Placental epithelial cell (primary cell): ENCODE data around the gene SLITRK6. TPM values are rescaled to one million over a fixed set of nuclear protein-coding genes. Genes with fewer than 3 reads are reported as not detected.

Experiments used
- total RNA-seq: library from RNA; depleted of rRNA; stranded (reverse); fragments of >200 nt; gene quantifications from 2 replicates; pipeline ENCODE4 v1.2.3, GENCODE V29; 2012

The SLITRK6 gene, protein sequence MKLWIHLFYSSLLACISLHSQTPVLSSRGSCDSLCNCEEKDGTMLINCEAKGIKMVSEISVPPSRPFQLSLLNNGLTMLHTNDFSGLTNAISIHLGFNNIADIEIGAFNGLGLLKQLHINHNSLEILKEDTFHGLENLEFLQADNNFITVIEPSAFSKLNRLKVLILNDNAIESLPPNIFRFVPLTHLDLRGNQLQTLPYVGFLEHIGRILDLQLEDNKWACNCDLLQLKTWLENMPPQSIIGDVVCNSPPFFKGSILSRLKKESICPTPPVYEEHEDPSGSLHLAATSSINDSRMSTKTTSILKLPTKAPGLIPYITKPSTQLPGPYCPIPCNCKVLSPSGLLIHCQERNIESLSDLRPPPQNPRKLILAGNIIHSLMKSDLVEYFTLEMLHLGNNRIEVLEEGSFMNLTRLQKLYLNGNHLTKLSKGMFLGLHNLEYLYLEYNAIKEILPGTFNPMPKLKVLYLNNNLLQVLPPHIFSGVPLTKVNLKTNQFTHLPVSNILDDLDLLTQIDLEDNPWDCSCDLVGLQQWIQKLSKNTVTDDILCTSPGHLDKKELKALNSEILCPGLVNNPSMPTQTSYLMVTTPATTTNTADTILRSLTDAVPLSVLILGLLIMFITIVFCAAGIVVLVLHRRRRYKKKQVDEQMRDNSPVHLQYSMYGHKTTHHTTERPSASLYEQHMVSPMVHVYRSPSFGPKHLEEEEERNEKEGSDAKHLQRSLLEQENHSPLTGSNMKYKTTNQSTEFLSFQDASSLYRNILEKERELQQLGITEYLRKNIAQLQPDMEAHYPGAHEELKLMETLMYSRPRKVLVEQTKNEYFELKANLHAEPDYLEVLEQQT
- 155 and 272 TPM in 2 replicates for total RNA-seq

DNA sequence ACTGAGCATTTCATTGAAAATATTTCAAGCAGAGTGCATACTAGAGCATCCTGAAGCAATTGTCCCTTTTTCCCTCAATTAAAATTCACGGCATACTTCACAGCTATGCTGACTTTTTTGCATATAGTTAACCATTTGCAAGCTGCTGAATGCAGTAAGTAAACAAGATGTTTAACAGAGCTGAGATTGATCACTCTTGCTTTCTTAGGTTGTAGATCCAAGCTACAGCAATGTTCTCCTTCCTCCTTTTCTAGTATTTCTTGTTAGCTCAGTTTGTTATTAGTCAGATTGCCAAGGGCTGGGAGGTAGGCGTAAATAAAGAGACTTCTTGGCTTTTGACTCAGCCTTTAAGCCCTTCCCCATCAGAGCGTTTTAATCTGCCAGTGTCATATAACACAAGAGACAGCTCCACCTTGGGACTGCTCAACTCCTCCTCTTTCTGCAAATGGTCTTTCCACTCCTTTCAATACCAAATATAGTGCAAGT is at the start of gene SLITRK6:
SLITRK6 (minus strand) TSS at position 323 of the 486 bp plus-strand sequence. CDS start 2,911 bp downstream, outside the sequence.

